ENCODE measurements around the gene KCNMB2.
A peak's percentile ranks its signal among the peaks of the same experiment; 100 is the strongest.
"Not testable (repeated sequence)": the region's sequence is repeated elsewhere in the genome, so short reads cannot be mapped to it uniquely, and the experiment has no call there.

The KCNMB2 gene

DNA sequence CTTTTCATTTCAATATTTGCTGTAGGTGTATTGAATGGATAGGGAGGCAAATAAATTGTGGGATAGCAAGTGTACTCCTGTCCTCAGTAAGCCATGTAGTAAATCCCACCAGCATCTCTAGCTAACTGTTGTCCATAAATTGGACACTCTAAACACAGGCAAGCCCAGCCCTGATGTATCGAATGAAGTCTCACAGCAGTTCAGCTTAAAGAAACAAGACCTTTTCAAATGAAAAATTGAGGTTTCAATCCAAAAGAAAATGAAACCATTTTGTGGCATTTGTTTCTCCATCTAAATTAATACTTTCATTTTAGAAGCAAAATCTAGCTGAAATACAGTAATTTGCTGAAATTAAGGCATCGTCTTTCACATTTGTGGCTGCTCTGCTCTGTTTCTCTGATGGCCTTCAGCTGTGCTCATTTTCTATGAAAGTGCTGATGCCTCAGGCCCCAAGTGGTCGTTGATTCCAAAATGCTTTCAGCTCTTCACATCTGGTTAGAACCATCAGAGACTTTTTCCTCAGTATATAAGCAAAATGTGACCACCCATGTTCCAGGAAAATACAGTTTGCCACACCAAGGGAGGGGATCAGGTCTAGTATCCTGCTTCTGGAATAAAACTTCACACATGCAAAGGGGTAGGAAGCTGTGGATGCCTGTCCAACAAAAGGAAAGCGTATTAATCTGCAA lies 290.3 kb downstream of the KCNMB2 start:
- DNase-seq = no peak

DNA sequence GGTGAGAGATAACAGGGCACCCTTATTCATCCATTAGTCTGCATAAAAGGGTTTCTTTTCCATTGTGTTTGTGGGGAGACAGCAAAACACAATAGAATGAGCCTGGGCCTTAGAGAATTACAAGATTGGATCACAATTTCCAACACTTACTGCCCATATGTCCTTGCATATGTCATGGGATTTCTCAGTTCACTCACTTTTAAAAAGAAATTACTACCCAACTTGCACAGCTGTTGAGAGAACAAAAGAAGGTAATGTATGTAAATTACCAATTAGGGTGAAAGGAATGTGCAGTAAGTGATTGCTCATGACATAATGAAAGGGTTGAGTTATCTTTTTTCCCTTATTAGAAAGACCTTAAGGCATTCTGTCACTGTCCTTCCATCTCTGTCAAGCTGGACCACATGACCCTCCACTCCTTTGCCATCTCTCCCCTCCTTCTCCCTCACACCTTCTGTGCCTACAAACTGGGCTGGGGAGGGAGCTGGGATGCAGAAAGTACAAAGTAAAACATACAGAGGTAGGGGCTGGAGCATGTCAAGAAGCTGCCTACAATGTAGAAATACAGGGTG lies 291.1 kb downstream of the KCNMB2 start:
- DNase-seq = no peak

DNA sequence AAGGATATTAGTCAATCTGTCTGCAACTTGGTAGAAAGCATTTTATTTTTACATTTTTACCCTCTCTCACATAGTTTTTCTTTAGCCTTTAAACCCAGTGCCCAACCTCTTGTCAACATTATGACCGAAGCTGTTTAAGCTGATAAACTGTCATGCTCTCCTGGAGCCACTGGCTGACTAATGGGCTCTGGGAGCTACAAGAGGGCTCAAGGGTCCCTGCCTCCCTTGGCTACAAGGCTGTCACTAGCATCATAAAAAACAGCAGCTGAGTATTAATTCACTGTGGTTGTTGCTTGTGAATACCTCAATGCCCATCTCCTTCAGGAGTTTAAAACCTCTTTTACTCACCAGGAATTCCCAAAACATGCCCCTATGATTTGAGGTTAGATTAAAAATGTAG lies 297.5 kb downstream of the KCNMB2 start:
- no peak for DNase-seq

DNA sequence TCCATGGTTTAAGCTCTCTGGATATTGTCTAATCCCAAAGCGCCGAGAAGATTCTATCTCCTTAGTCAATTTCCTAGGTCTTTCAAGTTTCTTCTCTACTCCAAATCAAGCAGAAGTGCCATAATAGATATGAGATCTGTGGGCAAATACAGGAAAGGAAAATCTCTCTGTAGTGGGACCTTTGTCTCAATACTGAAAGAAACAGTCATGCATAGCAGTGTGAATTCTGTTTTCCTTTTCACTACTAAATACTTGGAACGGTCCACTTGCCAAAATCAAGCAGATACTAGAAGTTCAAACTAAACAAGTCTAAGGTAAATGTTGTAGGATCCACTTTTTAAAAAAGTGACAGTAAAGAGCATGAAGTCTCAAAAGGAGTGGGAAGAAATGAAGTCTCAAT lies 298.8 kb downstream of the KCNMB2 start:
- no peak for DNase-seq

DNA sequence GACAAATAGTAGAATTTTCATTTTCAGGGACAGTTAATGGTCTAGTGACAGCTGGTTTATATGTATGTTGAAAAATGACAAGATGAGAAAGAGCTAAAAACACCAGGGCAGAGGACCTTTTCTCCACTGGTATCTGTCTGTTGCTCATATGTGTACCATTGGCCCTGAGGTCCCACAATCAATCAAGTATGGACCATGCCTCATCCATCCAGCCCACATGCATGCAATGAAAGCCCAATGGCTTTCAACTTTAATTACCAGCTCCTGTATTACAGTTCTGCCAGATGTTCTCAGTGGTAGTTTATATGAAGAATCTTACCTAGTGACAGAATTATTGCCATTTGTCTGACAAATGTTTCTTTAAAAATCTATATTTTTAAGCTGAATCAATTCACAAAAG lies 301.3 kb downstream of the KCNMB2 start:
- DNase-seq = no peak

DNA sequence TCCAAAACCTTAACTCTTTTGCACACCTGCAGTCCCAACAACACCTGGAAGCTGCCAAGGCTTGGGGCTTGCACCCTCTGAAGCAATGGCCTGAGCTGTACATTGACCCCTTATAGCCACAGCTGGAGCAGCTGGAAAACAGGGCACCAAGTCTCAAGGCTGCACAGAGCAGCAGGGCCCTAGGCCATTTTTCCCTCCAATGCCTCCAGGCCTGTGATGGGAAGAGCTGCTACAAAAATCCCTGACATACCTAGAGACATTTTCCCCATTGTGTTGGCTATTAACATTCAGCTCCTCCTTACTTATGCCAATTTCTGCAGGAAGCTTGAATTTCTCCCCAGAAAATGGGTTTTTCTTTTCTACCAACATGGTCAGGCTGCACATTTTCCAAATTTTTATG lies 304.4 kb downstream of the KCNMB2 start:
- no peak for DNase-seq

DNA sequence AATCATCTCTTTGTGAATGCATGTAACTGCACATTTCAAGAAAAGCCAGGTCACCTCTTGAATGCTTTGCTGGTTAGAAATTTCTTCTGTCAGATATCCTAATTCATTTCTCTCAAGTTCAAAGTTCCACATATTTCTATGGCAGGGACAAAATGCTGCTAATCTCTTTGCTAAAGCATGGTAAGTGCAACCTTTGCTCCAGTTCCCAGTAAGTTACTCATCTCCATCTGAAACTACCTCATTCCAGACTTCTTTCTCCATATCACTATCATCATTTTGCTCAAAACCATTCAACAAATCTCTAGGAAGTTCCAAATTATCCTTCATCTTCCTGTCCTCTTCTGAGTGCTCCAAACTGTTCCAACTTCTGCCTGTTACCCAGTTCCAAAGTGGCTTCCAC lies 304.8 kb downstream of the KCNMB2 start:
- no peak for DNase-seq

DNA sequence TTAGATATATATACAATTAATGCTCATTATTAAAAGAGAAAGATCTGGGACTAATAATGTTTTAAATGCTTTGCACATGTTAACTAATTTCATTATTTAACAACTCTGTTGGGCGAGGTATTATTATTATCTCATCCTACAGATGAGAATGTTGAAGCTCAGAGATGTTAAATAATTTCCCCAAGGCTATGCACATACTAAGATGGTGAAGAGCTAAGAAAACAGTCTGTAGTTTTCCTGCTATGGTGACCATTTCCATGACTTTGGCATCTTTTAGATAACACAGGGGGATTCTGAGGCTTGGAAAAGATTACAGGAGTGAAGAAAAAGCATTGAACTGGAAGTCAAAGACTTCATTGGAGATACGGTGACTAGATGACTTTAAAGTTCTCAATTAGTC lies 308.7 kb downstream of the KCNMB2 start:
- no peak for DNase-seq

DNA sequence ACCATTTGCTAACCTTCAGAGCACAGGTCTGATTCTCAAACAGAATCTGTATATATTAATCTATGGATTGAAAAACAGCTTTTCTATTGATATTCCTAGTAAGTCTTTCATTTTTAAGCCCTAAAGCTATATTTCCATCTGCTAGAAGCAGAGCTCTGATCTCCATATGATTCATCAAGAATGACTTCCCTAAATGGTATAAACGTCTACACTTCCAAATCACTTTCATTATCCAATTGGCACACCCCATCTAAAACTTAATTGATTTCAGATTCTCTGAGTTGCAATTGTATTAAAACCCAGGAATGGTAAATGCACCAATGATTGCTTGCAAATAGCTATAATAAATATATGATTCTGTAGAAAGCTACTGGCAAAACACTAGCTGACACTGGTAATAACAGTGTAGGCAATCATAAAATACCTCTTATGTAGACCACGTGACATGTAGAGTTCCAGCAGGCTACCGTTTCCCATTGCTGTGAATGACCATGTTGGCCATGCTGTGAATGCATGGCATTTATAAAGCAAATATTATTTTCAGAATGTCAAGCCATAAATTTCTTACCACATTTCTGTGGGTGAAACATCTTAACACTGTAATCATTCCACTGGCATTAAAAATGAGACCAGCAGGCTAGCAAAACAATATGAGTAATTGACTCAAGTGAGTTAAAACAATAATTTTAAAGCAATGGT lies 309.3 kb downstream of the KCNMB2 start:
- peak; percentile 12 for DNase-seq

DNA sequence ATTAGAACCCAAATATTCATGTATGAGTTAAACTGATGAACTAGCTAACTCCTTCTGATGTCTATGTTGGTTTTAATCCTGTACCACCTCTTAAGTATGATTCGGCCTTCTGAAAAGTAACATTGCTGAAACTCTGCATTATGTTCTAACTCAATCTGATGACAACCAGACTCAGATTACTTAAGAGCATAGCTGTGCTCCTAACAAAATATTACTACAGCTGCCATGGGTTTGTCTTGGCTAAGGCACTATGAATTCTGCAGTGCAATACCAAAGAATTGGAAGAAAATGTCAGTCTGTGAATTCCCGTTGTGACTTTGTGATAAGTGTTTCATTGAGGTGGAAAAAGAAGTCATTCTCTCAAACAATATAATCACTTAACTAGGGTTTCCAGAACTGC lies 311.0 kb downstream of the KCNMB2 start:
- no peak for DNase-seq

DNA sequence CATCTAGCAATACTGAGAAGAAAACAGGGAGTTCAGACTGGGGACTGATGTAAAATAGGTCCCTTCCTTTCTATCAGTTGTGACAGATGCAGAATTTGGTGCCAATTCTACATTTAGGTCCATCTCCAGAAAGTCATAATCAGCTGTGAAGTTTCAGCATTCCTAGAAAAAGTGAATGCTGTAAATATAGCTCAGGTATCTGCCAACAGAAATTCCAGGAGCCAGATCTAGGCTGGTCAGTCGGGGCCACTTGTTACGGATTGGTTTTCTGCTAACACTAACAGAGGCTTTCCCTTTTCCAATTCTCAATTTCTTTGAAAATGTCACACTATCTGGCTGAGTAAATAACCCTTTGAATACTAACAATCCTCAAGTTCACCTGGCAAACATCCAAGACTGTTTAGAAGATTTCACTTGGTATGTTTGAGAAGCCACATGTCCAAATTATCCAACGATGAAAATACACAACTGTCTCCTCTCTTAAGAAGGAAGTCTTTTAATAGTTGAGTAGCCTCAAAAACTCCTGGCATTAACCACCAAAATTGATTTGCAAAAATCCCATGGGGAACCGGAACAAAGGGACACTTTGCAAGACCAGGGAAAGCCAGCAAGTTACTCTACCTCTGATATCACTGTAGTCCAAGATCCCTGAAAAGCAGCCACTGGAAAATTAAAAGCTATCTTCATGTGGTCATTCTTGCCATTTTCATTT lies 313.1 kb downstream of the KCNMB2 start:
- DNase-seq = no peak

DNA sequence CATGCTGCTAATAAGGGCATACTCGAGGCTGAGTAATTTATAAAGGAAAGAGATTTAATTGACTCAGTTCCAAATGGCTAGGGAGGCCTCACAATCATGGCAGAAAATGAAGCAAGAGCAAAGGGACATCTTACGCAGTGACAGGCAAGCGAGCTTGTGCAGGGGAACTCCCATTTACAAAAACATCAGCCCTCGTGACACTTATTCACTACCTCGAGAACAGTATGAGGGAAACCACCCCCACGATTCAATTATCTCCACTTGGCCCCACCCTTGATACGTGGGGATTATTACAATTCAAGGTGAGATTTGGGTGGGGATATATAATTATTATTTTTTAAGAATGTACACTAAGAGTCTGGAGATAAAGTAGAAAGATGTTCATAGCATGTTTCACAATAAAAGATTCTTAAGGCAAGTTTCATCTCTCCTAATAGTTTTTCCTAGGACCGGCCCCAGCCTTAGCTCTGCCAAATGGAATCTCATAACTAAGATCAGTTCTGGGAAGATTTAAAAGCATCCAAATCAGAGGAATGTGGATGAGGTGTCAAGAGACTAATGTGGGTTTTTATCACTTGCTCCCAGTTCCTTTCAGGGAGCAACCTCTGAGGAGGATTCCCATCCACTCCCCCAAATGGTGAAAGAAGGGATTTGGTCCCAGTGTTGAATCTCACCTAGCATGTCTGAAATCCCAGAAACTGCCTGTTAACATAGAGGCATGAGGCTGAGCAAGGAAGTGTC lies 314.4 kb downstream of the KCNMB2 start:
- DNase-seq = no peak

DNA sequence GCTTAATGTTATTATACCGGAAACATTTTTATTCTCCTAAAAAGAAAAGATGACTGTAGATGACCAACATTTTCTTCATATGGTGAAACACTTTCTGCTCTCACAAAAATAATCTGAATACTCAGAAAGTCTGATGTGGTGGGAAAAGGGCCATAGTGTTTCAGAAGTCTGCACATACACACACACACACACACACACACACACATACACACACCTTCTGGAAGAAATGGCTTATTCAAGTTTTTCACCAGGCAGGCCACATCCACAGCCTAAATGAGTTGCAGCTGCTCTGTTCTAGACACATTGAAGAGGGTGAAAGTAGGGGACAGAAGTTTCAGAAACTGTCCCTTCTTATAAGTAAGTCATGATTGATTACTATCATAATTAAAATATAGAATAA lies 315.3 kb downstream of the KCNMB2 start:
- no peak for DNase-seq

DNA sequence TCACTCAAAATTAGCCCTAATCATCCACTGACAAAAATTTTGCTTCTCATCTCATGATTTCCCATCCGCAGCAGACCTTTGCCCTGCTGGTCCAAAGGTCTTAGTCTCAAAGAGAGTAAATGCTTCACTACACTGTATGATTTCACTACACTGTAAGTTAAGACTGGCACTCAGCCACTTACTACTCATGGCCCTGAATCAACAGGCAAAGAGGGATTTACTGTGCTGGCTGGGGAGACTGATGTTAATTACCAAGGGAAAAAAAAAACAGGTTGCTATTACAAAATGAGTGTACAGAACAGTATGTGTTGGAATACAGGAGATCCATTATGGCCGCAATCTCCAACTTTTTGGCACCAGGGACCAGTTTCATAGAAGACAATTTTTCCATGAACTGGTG lies 320.6 kb downstream of the KCNMB2 start:
- DNase-seq = no peak

DNA sequence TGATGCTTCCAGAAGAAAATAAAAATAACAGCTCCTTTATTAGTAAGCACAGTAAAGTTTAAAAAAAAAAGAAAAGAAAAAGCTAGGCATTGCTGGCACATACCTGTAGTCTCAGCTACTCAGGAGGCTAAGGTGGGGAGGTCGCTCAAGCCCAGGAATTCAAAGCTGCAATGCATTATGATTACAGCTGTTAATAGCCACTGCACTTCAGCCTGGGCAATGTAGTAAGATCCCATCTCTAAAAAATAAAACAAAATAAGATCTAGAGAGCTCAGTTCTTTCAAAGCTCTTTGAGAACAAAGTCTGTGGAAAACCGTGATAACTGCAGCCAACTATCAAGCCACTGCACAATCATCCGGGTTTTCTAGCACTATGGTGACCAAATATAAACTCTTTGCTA lies 323.1 kb downstream of the KCNMB2 start:
- DNase-seq = no peak

DNA sequence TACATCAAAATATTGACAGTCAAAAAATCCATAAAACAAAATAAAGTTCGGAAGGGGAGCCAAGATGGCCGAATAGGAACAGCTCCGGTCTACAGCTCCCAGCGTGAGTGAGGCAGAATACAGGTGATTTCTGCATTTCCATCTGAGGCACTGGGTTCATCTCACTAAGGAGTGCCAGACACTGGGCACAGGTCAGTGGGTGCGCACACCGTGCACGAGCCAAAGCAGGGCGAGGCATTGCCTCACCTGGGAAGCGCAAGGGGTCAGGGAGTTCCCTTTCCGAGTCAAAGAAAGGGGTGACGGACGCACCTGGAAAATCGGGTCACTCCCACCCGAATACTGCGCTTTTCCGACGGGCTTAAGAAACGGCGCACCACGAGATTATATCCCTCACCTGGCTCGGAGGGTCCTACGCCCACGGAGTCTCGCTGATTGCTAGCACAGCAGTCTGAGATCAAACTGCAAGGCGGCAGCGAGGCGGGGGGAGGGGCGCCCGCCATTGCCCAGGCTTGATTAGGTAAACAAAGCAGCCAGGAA lies 323.7 kb downstream of the KCNMB2 start:
- DNase-seq = not testable (repeated sequence)

DNA sequence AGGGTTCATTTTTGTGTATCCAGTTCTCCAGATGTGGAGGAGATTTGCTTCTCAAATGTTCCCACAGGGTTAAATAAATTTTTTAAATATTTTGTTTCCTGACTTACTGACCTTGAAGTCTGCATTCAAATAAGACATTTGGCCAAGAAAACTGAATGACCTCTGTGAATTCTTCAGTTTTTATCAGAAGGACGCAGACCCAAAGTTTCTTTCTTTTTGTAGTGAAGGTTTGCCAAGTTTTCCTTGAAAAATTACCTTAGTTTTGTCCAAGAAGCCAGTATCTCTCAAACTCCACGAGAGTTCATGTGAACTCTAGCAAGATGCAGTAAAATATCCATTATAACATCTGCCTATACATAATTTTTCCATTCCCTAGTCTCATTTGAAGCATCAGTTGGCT lies 332.4 kb downstream of the KCNMB2 start:
- no peak for DNase-seq

DNA sequence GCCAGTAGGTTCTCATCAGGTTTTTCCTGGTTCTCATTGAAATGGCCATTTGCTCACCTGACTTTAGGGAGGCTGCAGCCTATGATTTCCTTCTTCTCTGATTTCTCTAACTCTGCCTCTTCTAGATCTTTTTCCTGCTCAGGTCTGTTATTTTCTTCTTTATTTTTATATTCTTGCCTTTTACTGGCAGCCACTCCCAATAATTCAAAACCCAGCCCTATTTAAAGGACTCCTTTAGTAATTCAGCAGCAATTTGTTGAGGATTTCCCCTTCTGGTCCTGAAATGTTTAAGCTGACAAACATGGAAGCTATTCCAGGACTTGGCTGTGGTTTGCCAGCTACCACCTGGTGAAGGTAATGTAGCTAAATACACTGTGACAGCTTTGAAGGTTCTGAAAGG lies 333.8 kb downstream of the KCNMB2 start:
- no peak for DNase-seq

DNA sequence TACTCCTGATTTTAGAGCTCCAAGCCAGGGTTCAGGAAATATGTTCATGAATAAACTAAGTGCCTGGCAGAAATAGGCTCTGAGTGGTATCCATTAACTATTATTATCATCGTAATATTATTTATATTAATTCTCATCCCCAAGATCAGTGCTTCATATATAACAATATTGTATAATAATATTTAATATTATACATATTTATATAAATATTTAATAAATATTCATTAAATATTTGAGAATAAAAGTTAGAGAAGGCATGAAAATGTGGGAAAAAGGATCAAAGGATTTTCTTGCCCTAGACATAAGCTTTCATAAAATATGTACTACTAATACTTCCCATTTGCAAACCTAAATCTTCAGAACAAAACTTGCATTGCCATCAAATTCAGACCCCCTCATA lies 338.9 kb downstream of the KCNMB2 start:
- DNase-seq = no peak

DNA sequence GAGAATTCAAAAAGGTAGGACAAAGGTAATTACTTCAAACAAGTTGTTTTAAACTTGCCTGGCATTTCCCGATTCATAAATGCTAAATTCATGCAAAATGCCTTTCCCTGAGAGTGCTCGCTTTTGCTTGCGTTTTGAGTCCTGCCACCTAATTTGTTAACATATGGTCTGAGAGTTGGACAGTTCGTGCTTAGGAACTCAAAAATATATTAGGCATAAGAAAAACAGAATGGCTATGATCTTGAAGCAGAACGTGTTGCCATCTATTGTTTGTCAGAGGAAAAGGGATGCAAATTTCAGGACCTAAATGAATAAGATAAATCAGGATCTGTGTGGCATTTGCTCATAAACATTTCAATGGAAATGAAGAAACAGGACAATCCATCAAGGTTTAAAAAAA lies 339.6 kb downstream of the KCNMB2 start:
- DNase-seq = no peak

DNA sequence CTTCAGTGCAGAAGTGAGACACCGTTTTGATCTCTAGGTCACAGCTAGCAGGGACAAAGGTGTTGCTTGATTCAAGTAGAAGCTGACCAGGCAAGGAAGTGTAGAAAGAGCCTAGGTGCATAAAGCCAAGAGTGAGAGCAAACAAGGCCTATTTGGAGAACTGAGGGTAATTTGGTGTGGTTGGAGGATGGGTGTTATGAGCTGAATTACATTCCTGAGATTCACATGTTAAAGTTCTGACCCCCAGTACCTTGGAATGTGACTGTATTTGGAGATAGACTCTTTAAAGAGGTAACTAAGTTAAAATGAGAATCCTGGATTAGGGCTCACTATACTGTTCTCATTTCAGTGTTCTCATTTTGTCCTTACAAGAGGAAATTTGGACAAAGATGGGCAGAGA lies 344.0 kb downstream of the KCNMB2 start:
- DNase-seq = no peak

All from MV-4-11 (cell line).